ENCODE data around the gene RPL7A. TPM values are rescaled to one million over a fixed set of nuclear protein-coding genes. Genes with fewer than 3 reads are reported as not detected.
"Not testable (repeated sequence)": the region's sequence is repeated elsewhere in the genome, so short reads cannot be mapped to it uniquely, and the experiment has no call there.

Gene RPL7A
- total RNA-seq, 1 donor from 2014 or later, result 2,222 TPM

DNA sequence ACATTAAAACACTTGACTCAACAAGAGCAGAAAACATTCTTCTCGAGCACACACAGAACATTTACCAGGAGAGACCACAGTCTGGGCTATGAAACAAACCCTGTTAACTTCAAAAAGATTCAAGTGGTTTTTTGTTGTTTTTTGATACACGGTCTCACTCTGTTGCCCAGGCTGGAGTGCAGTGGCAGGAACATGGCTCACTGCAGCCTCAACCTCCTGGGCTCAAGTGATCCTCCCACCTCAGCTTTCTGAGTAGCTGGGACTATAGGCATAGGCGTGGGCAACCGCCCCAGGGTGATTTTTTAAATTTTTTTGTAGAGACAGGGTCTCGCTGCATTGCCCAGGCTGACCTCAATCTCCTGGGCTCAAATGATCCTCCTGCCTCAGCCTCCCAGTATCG is 21.0 kb upstream of the RPL7A start:
- intact Hi-C loops (cut with micrococcal nuclease), result loop anchor here (10.0 kb wide), 1 partner anchor 82 kb away; no protein-coding TSS in a partner anchor

DNA sequence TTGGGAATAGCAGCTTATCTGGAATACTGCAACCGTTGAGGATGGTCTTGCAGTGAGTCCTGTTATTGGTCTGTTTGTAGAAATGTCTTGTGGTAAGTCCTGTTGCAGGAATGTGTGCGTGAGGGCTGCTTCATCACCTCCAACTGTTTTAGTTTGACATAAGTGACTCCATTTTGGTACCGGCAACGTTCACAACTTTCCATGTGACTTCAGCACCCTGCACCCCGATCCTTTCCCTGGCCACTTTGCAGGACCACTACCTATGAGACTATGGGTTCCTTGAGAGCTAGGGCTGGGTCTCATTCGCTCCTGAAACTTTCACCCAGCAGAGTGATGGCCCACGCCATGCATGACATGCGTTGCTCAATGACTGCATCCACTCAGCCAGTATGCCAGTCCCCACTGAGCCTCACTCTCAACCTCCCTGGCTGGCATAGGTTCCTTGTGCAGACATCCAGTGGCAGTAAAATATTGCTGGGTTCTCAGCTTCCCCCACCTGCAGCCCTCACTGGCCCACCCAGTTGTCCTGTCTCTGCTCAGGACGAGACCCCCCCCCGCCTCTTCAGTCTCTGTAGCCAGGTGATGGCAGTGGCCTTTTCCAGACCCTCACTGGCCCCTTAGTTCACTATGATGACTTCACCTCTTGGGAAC is 20.1 kb upstream of the RPL7A start:
- intact Hi-C loops (cut with micrococcal nuclease), result loop anchor here (2.0 to 10.0 kb wide), 2 partner anchors 83 to 141 kb away; no protein-coding TSS in a partner anchor

DNA sequence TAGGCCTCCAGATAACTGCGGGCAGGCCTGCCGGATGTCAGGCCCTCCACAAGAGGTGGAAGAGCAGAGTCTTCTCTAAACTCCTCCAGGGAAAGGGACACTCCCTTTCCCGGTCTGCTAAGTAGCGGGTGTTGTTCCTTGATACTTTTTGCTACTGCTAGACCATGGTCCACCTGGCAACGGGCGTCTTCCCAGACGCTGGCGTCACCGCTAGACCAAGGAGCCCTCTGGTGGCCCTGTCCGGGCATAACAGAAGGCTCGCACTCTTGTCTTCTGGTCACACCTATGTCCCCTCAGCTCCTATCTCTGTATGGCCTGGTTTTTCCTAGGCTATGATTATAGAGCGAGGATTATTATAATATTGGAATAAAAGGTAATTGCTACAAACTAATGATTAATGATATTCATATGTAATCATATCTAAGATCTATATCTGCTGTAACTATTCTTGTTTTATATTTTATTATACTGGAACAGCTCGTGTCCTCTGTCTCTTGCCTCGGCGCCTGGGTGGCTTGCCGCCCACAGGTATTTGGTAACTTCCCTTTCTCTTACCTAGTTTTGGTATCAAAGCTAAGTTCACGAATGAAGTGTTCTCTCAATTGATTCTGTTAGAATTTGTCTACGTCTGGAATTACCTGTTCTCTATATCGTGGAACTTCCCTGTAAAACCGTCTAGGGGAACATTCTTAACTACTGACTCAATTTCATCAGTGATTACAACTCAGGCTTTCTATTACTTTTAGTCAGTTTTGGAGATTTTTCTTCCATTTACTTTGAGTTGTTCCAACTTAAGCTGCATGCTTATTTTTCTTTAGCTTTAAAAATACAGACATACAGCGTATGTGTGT is 18.5 kb upstream of the RPL7A start:
- intact Hi-C loops (cut with micrococcal nuclease), result loop anchor here (2.0 to 10.0 kb wide), 2 partner anchors 85 to 143 kb away; no protein-coding TSS in a partner anchor

GRCh38 chr9:133331221-133331620 is 16.8 kb upstream of the RPL7A start:
- intact Hi-C loops (cut with micrococcal nuclease), result no loop called here

GRCh38 chr9:133331641-133332380 is 16.2 kb upstream of the RPL7A start:
- intact Hi-C loops (cut with micrococcal nuclease), result no loop called here

GRCh38 chr9:133332381-133332730 is 15.7 kb upstream of the RPL7A start:
- intact Hi-C loops (cut with micrococcal nuclease), result no loop called here

- intact Hi-C loops (cut with micrococcal nuclease), result no loop called here
Observed at GRCh38 chr9:133333011-133333410, 15.0 kb upstream of the RPL7A start.

DNA sequence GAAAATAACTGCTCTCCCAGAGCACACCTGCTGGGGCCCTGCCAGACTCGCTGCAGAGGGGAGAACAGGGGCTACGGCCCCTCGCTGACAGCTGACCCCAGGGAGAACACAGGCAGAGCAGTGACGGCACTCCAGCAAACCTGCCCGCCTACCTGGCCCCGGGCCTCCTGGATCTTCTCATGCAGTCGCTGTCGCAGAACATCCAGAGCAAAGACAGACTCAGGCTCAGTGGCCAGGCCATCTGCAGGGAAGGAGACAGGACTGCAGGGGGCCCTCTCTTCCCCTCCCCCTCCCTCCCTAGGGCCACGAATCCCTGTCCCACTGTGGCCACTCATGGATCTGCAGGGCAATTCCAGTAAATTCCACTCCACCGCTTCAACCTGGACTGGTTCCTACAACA is 14.5 kb upstream of the RPL7A start:
- intact Hi-C loops (cut with micrococcal nuclease), result no loop called here

- intact Hi-C loops (cut with micrococcal nuclease), result no loop called here
Observed at GRCh38 chr9:133334161-133334560, 13.9 kb upstream of the RPL7A start.

GRCh38 chr9:133334888-133335287 is 13.1 kb upstream of the RPL7A start:
- intact Hi-C loops (cut with micrococcal nuclease), result not testable (repeated sequence)

DNA sequence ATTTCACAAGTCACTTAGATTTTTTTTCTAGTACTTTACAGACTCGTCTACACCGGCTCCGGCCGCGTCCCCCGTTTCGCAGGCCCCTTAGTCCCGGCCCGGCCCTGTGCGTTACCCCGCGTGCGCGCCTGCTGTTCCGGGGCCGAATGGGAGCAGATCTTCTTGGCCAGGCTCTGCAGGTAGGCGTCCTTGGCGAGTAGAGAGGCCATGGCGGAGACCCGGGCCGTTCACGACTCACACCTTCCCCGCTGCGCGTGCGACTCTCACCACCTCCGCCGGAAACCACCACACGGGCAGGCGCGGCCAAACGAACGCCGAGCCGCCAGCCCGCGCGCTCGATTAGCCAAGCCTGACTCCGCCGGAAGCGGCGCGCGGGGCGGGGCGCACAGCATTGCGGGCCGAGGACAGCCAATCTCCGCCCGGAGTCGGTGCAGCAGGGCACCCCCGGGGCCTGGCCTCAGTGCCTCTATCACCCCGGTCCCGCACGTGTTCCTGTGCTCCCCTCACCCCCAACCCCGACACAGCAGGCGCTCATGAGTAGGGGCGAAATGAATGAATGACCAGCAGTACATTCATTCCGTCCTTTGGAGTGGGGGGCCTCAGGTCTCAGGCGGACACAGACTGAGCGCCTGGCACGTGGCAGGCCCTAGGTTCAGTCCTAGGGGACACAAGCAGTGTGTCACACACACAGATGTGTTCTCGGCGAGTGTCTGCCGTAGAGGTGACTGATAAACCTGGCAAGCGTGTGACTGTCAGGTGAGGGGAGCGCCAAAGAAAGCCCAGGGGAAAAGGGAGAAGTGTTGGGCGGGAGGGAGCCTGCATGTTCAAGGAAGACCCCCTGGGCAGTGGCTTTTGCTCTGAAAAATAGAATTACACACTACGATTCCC is 11.8 kb upstream of the RPL7A start, which contains the start of gene SURF6:
Gene SURF6 (minus strand): TSS at position 265 of the 888 bp plus-strand sequence. CDS start 56 bp downstream, at position 209.
- intact Hi-C loops (cut with micrococcal nuclease), result loop anchor here (1.0 kb wide), 3 partner anchors 12 to 40 kb away; partner anchors contain the start of genes MED22, RPL7A, STKLD1 and SURF4

DNA sequence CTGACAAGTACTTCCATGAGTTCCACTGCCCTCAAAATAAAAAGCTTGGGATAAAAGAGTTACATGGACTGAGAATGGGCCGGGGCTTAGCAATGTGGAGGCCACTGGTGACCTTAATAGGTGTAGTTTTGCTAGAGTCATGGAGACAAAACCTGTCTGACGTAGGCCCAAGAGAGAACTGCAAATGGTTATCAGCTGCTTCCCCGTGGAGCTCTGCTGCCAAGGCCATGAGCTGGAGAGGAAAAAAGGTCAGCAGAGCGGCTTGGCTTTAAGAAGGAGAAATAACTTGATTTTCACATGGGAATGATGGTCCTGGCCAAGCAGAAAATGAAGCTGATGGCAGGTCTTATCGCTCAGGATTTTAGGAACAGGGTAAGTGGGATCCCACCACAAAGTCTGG is 8.4 kb upstream of the RPL7A start:
- intact Hi-C loops (cut with micrococcal nuclease), result no loop called here

DNA sequence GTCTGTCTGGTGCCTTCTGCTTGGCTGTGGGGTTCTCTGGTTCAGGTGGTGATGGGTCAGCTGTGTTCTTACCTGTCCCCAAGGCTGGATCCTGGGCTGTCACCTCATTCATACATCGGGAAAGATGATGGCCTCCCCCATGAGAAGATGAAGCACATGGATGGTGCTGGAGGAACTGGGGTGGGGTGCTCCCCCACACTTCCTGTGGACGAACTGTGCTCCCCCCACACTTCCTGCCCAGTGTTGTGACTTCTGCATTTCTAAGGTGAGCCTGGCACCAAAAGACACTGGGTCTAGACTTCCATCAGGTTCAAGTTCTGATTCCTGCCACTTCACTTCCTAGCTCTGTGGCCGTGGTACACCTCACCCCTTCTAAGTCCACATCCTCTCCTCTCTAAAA is 7.8 kb upstream of the RPL7A start:
- intact Hi-C loops (cut with micrococcal nuclease), result no loop called here

- intact Hi-C loops (cut with micrococcal nuclease), result no loop called here
Observed at GRCh38 chr9:133340916-133341315, 7.1 kb upstream of the RPL7A start.

DNA sequence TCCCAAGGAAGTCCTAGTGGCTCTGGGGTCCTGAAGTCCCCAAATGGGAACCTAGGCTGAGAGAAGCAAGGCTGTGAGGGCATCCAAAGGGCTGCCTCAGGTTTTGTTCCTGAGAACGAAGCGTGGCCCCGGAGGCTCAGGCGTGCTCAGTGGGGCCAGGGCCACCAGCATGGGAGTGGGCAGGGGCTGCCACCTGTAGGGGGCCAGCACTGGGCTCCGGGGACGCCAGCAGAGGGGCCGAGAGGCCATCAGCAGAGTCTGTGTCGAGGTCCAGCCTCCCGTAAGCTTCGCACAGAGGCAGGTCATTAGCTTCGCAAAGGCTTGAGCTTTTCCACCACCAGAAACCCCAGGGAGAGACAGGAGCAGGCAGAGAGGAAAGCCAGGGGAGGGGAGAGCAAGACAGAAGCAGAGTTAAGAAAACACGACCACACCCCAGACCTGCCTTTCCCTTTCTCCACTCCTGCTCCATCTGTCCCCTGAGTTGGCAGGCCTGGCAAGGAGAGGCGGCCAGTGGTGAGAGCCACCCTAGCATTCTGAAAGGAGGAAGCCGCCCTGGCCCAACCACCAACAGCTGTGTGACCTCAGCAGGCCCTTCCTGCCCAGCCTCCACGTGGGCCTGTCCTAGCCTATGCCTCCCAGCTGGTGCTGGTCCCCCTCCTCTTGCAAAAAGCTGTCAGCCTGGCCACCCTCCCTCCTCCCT is 6.5 kb upstream of the RPL7A start:
- intact Hi-C loops (cut with micrococcal nuclease), result no loop called here

DNA sequence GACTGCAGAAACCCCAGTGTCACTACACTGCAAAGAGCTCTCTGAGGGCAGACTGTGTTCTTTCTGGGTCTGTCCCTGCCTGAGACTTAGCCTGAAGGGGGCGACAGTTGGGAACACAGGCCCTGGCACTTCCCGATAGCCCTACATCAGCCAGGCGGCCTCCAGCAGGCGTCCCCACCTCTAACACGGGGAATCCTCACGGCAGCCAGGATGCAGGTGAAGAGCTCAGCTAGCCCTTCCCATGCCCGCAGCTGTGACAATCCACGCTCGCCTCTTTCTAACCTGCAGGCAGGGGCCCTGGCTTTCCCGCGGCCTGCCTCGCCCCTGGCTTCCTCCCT is 6.0 kb upstream of the RPL7A start:
- intact Hi-C loops (cut with micrococcal nuclease), result no loop called here

GRCh38 chr9:133342570-133342969 is 5.4 kb upstream of the RPL7A start:
- intact Hi-C loops (cut with micrococcal nuclease), result no loop called here

- intact Hi-C loops (cut with micrococcal nuclease), result no loop called here
Observed at GRCh38 chr9:133344071-133344470, 3.9 kb upstream of the RPL7A start.

- intact Hi-C loops (cut with micrococcal nuclease), result no loop called here
Observed at GRCh38 chr9:133344979-133345378, 3.0 kb upstream of the RPL7A start.

- intact Hi-C loops (cut with micrococcal nuclease), result no loop called here
Observed at GRCh38 chr9:133345596-133345995, 2.4 kb upstream of the RPL7A start.
